Activated naive CD4-positive, alpha-beta T cell (primary cell): ENCODE measurements around the gene SS18L1.

Experiments used
- DNase-seq, 4 experiments: peaks; one replicate each; lab custom pipeline; 2025; lab: John Stamatoyannopoulos, UW

SS18L1 gene

GRCh38 chr20:62193079-62194025, 49.8 kb downstream of the SS18L1 start:
- no peak for DNase-seq

- DNase-seq = no peak
These were observed 51.5 kb downstream of the SS18L1 start for GRCh38 chr20:62195075-62195405.

GRCh38 chr20:62195736-62196135, 52.2 kb downstream of the SS18L1 start:
- DNase-seq = no peak

GRCh38 chr20:62196286-62196685, 52.7 kb downstream of the SS18L1 start:
- DNase-seq = no peak

- DNase-seq = no peak
These were observed 53.7 kb downstream of the SS18L1 start for GRCh38 chr20:62197311-62197710.

- DNase-seq = no peak
These were observed 54.2 kb downstream of the SS18L1 start for GRCh38 chr20:62197801-62198200.

- DNase-seq = no peak
These were observed 54.9 kb downstream of the SS18L1 start for GRCh38 chr20:62198496-62198895.

- no peak for DNase-seq
These were observed 55.4 kb downstream of the SS18L1 start for GRCh38 chr20:62198931-62199330.

GRCh38 chr20:62200491-62201172, 57.1 kb downstream of the SS18L1 start:
- no peak for DNase-seq

GRCh38 chr20:62201173-62202082, 57.9 kb downstream of the SS18L1 start:
- no peak for DNase-seq

GRCh38 chr20:62202083-62202395, 58.5 kb downstream of the SS18L1 start:
- no peak for DNase-seq

- DNase-seq = no peak
These were observed 59.3 kb downstream of the SS18L1 start for GRCh38 chr20:62202676-62203377.

GRCh38 chr20:62203378-62204030, 59.9 kb downstream of the SS18L1 start:
- no peak for DNase-seq

- DNase-seq = no peak
These were observed 62.2 kb downstream of the SS18L1 start for GRCh38 chr20:62205618-62206387.

GRCh38 chr20:62206388-62206775, 62.8 kb downstream of the SS18L1 start:
- no peak for DNase-seq

- no peak for DNase-seq
These were observed 64.7 kb downstream of the SS18L1 start for GRCh38 chr20:62208061-62208794.

GRCh38 chr20:62208795-62209755, 65.5 kb downstream of the SS18L1 start:
- no peak for DNase-seq

- DNase-seq = no peak
These were observed 66.4 kb downstream of the SS18L1 start for GRCh38 chr20:62209850-62210495.
